DMS79 (cell line): ENCODE measurements around the gene GAS2L3.

ENCODE experiments used
- DNase-seq: peaks from one replicate; lab custom pipeline; 2025; lab: John Stamatoyannopoulos, UW

Gene GAS2L3

GRCh38 chr12:100661300-100661951, 87.9 kb downstream of the GAS2L3 start:
- DNase-seq = no peak

GRCh38 chr12:100666588-100666987, 93.1 kb downstream of the GAS2L3 start:
- no peak for DNase-seq

- DNase-seq = peak; percentile 12
These were observed 95.6 kb downstream of the GAS2L3 start for GRCh38 chr12:100668945-100669536.

GRCh38 chr12:100669922-100670321, 96.4 kb downstream of the GAS2L3 start:
- DNase-seq = no peak

GRCh38 chr12:100671396-100672074, 98.1 kb downstream of the GAS2L3 start:
- DNase-seq = no peak

DNA sequence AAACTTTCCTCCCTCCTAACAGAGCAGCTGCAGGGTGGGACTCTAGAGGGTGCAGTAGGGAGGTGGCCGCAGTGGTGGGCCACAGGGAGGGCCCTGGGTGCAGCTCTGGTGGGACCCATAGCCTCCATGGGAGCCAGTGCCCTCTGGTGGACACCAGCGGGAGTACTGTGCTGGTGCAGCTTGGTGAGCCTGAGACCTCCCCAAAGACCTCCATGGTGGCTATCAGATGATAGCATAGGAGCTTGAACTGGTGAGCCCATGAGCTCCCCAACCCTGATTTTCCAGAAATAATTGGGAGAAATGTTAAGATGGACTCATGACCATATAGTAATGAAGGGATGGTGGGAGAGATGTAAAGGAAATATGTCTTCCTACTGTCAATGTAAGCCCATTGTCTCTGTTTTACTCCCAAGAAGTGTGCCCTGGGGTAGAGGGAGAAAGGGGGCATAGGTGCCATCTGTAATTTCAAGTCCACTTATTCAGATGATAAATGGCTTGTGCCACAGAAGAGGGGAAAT, 98.7 kb downstream of the GAS2L3 start:
- no peak for DNase-seq

GRCh38 chr12:100674036-100674888, 100.8 kb downstream of the GAS2L3 start:
- no peak for DNase-seq
